Measurements from ENCODE around the gene CADPS.

CADPS gene

DNA sequence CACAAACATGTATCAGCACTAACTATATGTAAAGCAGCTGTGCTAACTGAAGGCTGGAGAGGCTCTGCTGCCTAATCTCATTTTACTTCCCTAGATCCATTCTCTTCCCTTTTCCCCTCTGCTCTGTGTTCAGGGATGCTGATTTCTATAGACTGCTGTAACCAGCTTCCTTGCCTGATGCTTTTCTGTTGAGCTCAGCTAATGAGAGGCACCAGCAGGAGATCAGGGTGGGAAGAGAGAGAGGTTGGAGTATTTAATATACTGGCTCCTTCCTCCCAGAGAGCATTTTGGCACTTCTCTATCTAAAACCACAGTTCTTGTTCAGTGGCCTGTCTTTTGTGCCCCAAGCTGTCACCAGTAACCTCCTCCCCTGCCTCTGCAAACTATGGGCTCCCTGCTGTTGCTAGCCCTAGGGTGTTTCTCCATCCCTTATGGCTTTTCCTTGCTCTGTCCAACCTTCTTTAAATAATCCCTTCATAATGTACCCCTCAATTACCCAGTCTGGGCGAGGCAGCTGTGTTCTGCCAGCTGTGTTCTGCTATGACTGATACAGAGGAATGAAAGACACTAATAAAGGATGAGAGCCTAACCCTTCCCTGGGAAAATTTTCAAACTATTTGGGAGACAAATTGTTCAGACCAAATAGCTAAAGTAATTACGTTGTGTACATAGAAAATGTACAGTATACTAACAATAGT, 69.5 kb downstream of the CADPS start:
- no peak for DNase-seq

DNA sequence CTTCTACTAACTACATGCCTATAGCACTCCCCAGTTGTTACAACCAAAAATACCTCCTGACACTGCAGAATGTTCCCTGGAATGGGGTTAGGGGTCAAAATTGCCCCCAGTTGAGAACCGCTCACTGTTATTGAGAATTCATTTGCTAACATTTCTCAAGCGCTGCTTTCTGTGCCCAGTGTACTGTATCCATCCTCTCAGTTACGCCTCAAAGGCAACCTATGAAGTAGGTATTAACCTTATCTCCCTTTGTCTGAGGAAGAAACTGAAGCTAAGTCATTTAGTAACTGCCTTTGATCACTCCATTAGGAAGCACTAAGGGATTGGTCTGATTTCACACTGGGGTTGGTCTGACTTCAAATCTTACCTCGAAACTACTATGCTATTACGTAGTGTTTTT, 70.1 kb downstream of the CADPS start:
- DNase-seq, result no peak

- no peak for DNase-seq
Observed at GRCh38 chr3:62803276-62803675, 71.9 kb downstream of the CADPS start.

GRCh38 chr3:62798000-62798399, 77.2 kb downstream of the CADPS start:
- DNase-seq, result no peak

- no peak for DNase-seq
Observed at GRCh38 chr3:62797132-62797531, 78.1 kb downstream of the CADPS start.

DNA sequence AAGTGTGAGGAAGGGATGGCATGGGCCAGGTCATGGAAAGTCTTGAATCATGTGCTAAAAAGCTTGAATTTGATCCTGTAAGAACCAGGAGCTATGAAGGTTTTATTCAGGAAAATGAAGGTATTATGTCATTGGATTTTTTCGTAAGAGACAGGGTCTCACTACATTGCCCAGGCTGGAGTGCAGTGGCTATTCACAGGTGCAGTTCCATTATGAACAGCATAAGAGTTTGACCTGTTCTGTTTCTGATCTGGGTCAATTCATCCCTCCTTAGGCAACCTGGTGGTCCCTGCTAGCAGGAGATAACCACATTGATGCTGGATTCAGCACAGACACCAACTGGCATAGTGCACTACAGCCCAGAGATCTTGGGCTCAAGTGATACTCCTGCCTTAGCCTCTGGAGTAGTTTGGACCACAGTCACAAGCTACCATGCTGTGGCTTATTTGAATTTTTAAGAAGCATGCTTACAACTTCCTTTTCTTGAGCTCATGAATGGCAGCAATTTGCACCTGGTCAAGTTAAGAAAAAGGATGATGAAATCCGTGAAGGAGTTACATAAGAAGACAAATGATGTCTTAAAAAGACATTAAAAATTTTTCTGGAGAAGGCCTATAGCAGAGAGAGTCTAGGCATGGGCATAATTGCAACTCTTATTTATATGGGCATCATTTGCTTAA, 79.1 kb downstream of the CADPS start:
- DNase-seq, result no peak

- DNase-seq, result no peak
Observed at GRCh38 chr3:62793946-62794345, 81.3 kb downstream of the CADPS start.

GRCh38 chr3:62785384-62785783, 89.8 kb downstream of the CADPS start:
- DNase-seq, result no peak

- no peak for DNase-seq
Observed at GRCh38 chr3:62781121-62781520, 94.1 kb downstream of the CADPS start.

DNA sequence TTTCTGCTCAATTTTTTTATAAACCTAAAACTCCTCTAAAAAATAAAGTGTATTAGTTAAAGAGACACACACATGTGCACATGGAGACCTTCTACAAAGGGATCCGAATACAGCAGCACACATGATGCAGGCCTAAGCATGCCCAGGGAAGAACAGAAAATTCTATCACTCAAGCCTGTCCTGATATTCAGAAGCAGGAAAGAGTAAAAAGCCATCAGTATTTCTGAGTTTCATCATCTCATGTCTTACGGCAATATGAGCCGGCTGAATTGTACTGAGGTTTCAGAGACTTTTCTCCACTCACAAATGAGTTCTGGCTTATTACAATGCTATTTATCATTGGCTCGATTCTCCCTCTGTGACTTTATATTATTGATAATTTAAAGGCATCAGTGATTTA, 97.5 kb downstream of the CADPS start:
- no peak for DNase-seq

GRCh38 chr3:62777130-62777529, 98.1 kb downstream of the CADPS start:
- DNase-seq, result no peak

DNA sequence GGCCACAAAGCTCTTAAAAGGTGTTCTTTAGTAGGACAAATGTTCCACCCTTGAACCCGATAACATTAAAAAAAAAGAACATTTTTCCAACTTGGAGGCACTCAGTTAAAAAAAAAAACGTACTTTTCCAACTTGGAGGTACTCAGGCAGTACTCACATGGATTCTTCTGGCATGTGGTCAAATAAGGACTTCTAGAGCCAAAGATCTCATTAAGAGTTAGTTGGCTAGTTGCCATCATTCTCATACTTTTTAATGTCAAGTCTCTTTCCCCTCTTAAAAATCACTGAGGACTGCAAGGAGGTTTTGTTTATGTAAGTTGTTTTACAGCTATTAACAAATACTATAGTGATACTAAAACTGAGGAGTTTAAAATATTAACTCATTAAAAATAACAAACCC, 101.0 kb downstream of the CADPS start:
- no peak for DNase-seq

GRCh38 chr3:62771331-62772072, 103.7 kb downstream of the CADPS start:
- DNase-seq, result no peak

DNA sequence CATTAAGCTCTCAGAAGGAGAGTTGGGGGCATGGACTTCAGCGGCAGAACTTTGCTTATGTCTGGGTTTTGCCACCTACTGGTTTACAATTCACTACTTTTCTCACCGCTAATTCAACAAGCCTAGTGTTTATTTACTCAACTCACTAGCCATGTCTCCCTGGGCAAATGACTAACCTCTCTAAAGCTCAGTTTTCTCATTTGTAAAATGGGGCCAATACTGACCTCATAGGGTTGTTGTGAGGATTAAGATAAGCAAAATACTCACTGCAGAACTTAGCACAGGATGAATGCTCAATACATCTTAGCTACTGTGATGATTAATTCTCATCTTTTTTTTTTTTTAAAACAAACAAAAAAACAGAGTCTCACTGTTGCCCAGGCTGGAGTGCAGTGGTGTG, 106.3 kb downstream of the CADPS start:
- no peak for DNase-seq

GRCh38 chr3:62761711-62762110, 113.5 kb downstream of the CADPS start:
- no peak for DNase-seq

DNA sequence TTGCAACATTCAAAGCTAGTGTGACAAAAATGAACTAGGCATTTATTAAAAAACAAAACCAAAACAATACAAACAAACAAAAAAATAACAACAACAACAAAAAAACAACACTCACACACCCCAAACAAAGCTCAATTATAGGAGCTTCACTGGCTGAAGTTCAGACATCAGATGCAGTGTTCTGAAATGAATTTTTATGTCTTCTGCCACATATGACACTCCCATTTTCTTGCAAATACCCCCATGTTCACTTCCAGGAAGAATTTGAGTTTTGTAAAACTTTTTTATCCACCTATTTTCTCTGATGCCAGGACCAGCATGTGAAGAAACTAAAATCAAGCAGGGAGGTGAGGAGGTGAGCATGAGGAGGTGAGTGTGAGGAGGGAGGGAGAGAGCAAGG, 113.9 kb downstream of the CADPS start:
- DNase-seq, result no peak

DNA sequence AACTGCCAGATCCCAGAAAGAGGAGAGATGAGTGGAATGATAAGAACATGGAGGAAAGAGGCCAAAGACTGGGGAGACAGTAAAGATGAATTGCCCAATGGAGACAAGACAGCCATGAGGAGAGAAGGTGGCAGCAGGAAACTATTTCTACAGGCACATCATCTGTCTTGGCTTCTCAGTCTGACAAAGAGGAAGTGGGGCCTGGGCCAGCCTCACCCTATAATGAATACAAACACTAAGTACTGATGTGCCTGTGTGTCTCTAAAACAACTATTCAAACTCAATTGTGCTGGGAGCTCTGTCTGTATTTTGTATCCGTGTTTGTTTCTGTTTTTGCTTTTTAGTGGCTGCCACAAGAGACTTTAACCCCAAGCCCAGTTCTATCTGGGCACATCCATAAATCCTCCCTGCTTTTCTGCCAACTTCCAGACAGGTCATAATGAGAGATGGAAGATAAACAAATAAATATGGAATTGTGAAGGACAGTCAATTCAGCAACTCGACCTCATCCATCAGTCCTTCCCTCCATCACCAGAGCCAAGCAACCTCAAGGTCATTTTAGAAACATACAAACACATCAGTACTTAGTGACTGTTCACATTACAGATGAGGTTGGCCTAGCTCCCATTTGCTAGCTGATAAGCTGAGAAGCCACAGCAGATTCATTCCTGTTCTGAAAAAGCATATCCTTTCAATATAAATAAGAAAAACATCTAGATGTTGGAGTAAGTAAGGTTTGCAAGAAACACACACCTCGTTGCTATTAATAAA, 116.7 kb downstream of the CADPS start:
- no peak for DNase-seq

- DNase-seq, result no peak
Observed at GRCh38 chr3:62757045-62757444, 118.2 kb downstream of the CADPS start.

GRCh38 chr3:62755285-62755684, 119.9 kb downstream of the CADPS start:
- DNase-seq, result no peak

DNA sequence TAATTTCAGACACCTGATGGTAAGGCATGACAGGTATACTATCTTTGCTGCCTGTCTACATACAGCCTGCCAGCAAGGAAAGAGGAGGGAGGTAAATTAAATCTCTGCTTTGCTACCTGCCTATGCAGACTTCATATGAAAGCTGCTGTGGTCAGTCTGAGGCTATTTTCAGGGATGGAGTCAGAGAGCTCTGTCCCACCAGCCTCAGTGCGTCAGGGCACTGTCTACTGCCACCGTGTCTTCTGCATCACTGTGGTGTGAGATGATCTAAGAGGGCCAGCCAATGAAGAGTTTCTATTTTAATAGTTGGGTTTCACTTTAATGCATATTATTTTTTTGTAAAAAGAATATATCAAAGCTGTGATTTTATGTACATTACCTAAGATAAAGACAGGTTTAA, 125.6 kb downstream of the CADPS start:
- DNase-seq, result no peak

DNA sequence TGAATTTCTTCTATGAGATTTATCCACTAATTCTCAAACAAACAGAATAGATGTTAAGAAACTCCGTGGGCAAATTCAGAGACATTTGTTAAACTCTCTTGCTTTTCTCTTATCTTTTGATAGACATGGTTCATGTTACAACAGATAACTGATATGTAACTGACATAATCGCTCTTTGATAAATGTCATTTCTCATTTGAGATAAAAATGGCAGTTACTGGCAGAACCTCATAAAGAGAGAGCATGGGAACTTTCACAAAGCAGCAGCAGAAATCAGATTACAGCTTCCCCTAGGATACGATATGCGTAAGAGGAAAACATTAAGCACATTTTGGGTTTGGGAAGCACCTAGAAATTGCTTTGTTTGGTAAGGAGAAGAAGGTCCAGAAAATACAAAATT, 126.1 kb downstream of the CADPS start:
- DNase-seq, result no peak

DNA sequence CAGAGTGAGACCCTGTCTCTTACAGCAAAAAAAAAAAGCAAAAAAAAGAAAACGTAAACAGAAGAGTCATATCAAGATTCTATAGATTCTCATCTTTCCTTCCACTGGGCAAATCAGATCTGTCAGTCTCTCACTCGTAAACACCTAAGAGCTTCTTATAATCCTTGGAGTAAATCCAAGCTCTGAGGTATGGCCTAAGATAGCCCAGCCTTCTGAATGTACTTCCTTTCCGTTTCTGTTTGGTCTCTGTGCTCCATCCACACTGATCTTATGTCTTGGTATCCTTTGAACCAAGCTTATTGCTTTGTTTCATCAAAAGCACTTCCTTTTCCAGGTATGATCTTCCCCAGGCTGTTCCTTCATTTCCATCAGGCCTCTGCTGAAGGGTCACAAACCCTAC, 137.8 kb downstream of the CADPS start:
- no peak for DNase-seq

DNA sequence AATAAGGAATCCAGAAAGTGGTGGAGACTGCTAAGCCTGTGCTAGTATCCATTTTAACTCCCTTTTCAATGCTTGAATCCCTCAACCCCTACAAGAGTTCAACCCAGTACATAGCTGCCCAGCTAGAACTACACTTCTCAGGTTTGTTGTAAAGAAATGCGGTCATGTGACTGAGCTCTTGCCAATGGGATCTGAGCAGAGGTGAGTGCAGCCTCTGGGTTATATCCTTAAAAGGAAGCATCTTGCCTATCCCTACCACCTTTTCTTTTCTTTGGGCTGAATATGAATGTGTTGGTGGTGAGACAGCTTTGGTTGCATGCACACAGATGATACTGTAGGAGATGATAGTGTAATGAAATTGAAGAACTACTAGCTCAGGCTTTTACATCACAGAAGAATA, 139.7 kb downstream of the CADPS start:
- DNase-seq, result no peak

All from stimulated activated naive CD4-positive, alpha-beta T cell treated with Interleukin-2 at 50 U/mL for 16 hours (primary cell).